GM12892 (cell line): ENCODE measurements around the gene MAML3.

Source experiments
- POLR2A ChIP-seq: IDR thresholded peaks from 2 replicates; pipeline ENCODE4 v1.6.1; 2011; ENCODE audit warnings: low read depth, low read length, control low read depth
- TAF1 ChIP-seq: IDR thresholded peaks from 2 replicates; pipeline ENCODE4 v1.6.1; 2011; ENCODE audit warnings: low read depth, mild to moderate bottlenecking, control low read depth, low read length, borderline replicate concordance

DNA sequence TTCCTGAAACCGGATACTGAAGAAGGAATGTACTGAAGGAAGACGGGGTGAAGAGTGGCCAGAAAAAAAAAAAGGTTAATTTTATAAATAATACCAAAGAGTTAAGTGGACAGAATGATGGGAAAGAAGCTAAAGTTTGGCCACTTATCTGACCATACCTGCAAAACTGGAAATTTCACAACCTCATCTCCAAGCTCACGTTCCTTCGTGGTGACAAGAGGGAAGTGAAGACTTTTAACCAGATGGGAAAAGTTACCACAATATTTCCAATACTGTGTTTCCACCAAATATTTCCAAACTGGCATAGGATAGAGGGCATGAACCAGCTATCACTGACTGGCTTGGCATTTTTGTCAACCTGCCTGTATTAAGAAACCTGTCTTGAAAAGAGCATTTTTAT lies 56.4 kb downstream of the MAML3 start:
- TF ChIP-seq POLR2A (no peak), TAF1 (no peak)
